Measurements from ENCODE around the gene CHD9NB. TPM values are rescaled to one million over a fixed set of nuclear protein-coding genes. Genes with fewer than 3 reads are reported as not detected.

CHD9NB gene
- total and polyA plus RNA-seq, 9 of the 15 experiments (the other 6 are each of a cell fraction or from before 2014, with no cell fraction given), result 0.06 to 0.10 (median 0.07) TPM; not detected in 6

- TF ChIP-seq ZBTB11 (CRISPR knock-in tag; IDR thresholded peaks at IDR 0.05) (no peak), TRIM25 (IDR thresholded peaks at IDR 0.05; ENCODE audit: borderline replicate concordance) (no peak), ZNF551 (CRISPR knock-in tag; IDR thresholded peaks at IDR 0.05) (no peak), ZNF77 (CRISPR knock-in tag; IDR thresholded peaks at IDR 0.05) (no peak), TAF7 (tag; IDR thresholded peaks at IDR 0.05) (no peak), ATF1 (CRISPR knock-in tag; IDR thresholded peaks at IDR 0.05) (no peak), ATF1 (tag; IDR thresholded peaks at IDR 0.05) (no peak), KAT2B (IDR thresholded peaks at IDR 0.05; ENCODE audit: low read depth, low read length) (no peak), ZBTB26 (CRISPR knock-in tag; IDR thresholded peaks at IDR 0.05) (no peak), ZNF311 (CRISPR knock-in tag; IDR thresholded peaks at IDR 0.05) (no peak), RBFOX2 (IDR thresholded peaks at IDR 0.05; ENCODE audit: low read depth, low read length) (no peak), EP400 (IDR thresholded peaks at IDR 0.05) (no peak), EP300 (IDR thresholded peaks at IDR 0.05; ENCODE audit: low read length) (peak; percentile 51), ZNF780A (CRISPR knock-in tag; IDR thresholded peaks at IDR 0.05) (no peak), CREB3L1 (IDR thresholded peaks at IDR 0.05; ENCODE audit: borderline replicate concordance, low read depth) (no peak), ZNF253 (CRISPR knock-in tag; conservative IDR thresholded peaks at IDR 0.05) (no peak), NUFIP1 (IDR thresholded peaks at IDR 0.05; ENCODE audit: partially characterized antibody) (no peak), SRSF3 (IDR thresholded peaks at IDR 0.05; ENCODE audit: insufficient read depth, low read length) (no peak), CTBP1 (IDR thresholded peaks at IDR 0.05; ENCODE audit: borderline replicate concordance) (peak; percentile 92), SIRT6 (IDR thresholded peaks at IDR 0.05; ENCODE audit: low read depth, low read length) (no peak), SREBF1 (IDR thresholded peaks at IDR 0.05; ENCODE audit: borderline replicate concordance, low read depth, low read length) (no peak), ZNF133 (CRISPR knock-in tag; IDR thresholded peaks at IDR 0.05) (no peak), FIP1L1 (IDR thresholded peaks at IDR 0.05; ENCODE audit: low read depth, low read length, poor library complexity, severe bottlenecking) (no peak), NCOA1 (IDR thresholded peaks at IDR 0.05; ENCODE audit: low read depth) (no peak)
These were observed 28.7 kb downstream of the CHD9NB start (continued) for GRCh38 chr16:53024045-53024444.

All from K562 (cell line).